ENCODE data around the gene IL23R.

DNA sequence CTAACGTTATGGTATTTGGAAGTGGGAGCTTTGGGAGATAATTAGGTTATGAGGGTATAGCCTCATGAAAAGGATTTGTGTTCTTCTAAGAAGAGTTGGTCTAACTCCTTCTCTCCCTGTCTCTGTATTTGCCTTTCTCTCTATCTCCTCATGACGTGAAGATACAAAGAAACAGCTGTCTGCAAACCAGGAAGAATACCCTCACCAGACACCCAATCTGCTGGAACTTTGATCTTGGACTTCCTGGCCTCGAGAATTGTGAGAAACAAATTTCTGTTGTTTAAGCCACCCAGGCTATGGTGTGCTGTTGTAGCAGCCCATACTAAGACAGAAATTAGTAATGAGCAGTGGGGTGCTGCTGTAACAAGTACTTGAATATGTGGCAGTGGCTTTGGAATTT is 47.6 kb upstream of the IL23R start:
- TF ChIP-seq CTBP1 (IDR thresholded peaks at IDR 0.05; ENCODE audit: borderline replicate concordance) = no peak
- no peak for TF ChIP-seq ELF4 (IDR thresholded peaks at IDR 0.05)
- TF ChIP-seq HDGF (IDR thresholded peaks at IDR 0.05; ENCODE audit: borderline replicate concordance) = no peak
- no peak for TF ChIP-seq SP1 (IDR thresholded peaks at IDR 0.05)
- TF ChIP-seq, protein P1, sequence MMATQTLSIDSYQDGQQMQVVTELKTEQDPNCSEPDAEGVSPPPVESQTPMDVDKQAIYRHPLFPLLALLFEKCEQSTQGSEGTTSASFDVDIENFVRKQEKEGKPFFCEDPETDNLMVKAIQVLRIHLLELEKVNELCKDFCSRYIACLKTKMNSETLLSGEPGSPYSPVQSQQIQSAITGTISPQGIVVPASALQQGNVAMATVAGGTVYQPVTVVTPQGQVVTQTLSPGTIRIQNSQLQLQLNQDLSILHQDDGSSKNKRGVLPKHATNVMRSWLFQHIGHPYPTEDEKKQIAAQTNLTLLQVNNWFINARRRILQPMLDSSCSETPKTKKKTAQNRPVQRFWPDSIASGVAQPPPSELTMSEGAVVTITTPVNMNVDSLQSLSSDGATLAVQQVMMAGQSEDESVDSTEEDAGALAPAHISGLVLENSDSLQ (IDR thresholded peaks at IDR 0.05) = no peak
- no peak for TF ChIP-seq NFRKB (IDR thresholded peaks at IDR 0.05)
